ENCODE results near the gene ANXA5. TPM values are rescaled to one million over a fixed set of nuclear protein-coding genes. Genes with fewer than 3 reads are reported as not detected.

ANXA5 gene
- total RNA-seq, 1 experiment from 2014 or later: 231 TPM

- Mint-ChIP-seq H3K9me3 (no peaks in the 10 kb centered on the region), H3K4me3 (no peak overlapping the region), H3K27me3 (ENCODE audit: low read depth) (no peaks in the 10 kb centered on the region), H3K4me1 (no peaks in the 10 kb centered on the region), H3K36me3 (ENCODE audit: insufficient read depth in 1 of 3, low read depth in 3 of 3) (peaks cover 20 to 55% (median 55%) of the 10 kb centered on the region in 3 experiments), H3K27ac (no peak overlapping the region)
- Histone ChIP-seq H4K20me1 (ENCODE audit: control insufficient read depth, insufficient read depth, insufficient read length) (no peaks in the 10 kb centered on the region), H4K5ac (ENCODE audit: insufficient read length, low read depth, low read length) (no peak overlapping the region), H2BK5ac (ENCODE audit: insufficient read length, low read length) (no peak overlapping the region), H3K79me2 (ENCODE audit: insufficient read depth, low read length) (no peaks in the 10 kb centered on the region), H3K9me3 (ENCODE audit: control insufficient read depth, low read depth, low read length) (no peaks in the 10 kb centered on the region), H3K4ac (ENCODE audit: low read depth, low read length) (no peak overlapping the region), H2BK120ac (ENCODE audit: low read depth, low read length, poor library complexity, severe bottlenecking) (no peak overlapping the region), H3K23ac (ENCODE audit: insufficient read length, low read depth, low read length) (no peak overlapping the region), H3K27ac (ENCODE audit: insufficient read length, low read depth, low read length) (no peak overlapping the region), H2BK20ac (ENCODE audit: low read depth, low read length, poor library complexity, severe bottlenecking) (no peak overlapping the region), H3K18ac (ENCODE audit: insufficient read length, low read depth, low read length) (no peak overlapping the region), H3K4me1 (ENCODE audit: insufficient read depth, low read length) (no peaks in the 10 kb centered on the region), H3K14ac (ENCODE audit: insufficient read depth, low read length) (no peak overlapping the region), H3K4me2 (ENCODE audit: insufficient read depth, insufficient read length, low read length) (no peak overlapping the region), H2BK12ac (ENCODE audit: insufficient read length, low read depth, low read length) (no peak overlapping the region), H2AK5ac (ENCODE audit: insufficient read length, low read length) (no peak overlapping the region), H4K91ac (ENCODE audit: insufficient read length, low read depth, low read length) (no peak overlapping the region), H3T11ph (ENCODE audit: low read length) (no peak overlapping the region), H3K27me3 (ENCODE audit: insufficient read depth, low read length) (no peaks in the 10 kb centered on the region), H3K9ac (ENCODE audit: extremely low read depth, insufficient read length, low read length) (no peak overlapping the region), H2AFZ (ENCODE audit: low read length) (no peak overlapping the region), H3K56ac (ENCODE audit: insufficient read length, low read depth, low read length) (no peak overlapping the region), H2BK15ac (ENCODE audit: low read depth, low read length) (no peak overlapping the region), H3K79me1 (ENCODE audit: insufficient read depth, low read depth, low read length, poor library complexity, severe bottlenecking) (no peaks in the 10 kb centered on the region), H4K8ac (replicated peaks; ENCODE audit: insufficient read length, low read depth, low read length) (no peak overlapping the region), H3K23me2 (ENCODE audit: insufficient read length, low read depth, low read length, poor library complexity, severe bottlenecking) (no peaks in the 10 kb centered on the region)
- no peak for DNase-seq
- WGBS (ENCODE audit: extremely low coverage, insufficient read length, low lambda C conversion rate): no CpG with 5 or more reads among the region's 4 CpGs
- TF ChIP-seq CTCF (conservative IDR thresholded peaks at IDR 0.05): no peak
These were observed 28.2 kb downstream of the ANXA5 start for GRCh38 chr4:121668368-121669162.
